22Rv1 (cell line): Measurements from ENCODE around the gene CRYAB.
"Not testable (repeated sequence)": the region's sequence is repeated elsewhere in the genome, so short reads cannot be mapped to it uniquely, and the experiment has no call there.

ENCODE experiments used
- H3K27ac ChIP-seq: fragments of 450-650 bp; 2 replicates; pipeline ENCODE4 v1.5.1; 2017
- ZFX ChIP-seq: fragments of 450-650 bp; IDR thresholded peaks from 2 replicates; pipeline ENCODE4 v1.6.1; 2017; ENCODE audit warnings: antibody characterized with exemption, borderline replicate concordance
- TF ChIP-seq, protein P1 (sequence below): fragments of 450-650 bp; IDR thresholded peaks from 2 replicates; pipeline ENCODE4 v1.5.1; 2017; ENCODE audit warnings: mild to moderate bottlenecking

Gene CRYAB

DNA sequence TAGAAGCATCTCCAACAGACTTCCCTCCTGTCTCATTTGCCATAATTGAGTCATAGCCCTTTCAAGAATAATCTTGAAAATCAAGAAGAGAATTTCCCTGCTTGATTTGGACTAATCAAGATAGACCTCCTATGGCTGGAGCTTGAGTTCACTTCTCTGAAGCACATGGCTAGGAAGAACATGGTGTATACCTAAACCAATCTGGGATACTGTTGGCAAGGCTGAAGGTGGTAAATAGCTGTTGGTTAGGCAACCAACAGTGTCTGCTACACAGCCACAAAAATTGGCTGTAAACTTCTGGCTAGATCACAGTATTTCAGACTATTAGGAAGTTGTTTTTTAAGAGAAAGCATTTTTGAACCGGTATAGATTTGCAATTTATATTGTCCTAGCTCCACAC is 4.9 kb downstream of the CRYAB start:
- no peak overlapping the region for H3K27ac ChIP-seq
- TF ChIP-seq, protein P1, sequence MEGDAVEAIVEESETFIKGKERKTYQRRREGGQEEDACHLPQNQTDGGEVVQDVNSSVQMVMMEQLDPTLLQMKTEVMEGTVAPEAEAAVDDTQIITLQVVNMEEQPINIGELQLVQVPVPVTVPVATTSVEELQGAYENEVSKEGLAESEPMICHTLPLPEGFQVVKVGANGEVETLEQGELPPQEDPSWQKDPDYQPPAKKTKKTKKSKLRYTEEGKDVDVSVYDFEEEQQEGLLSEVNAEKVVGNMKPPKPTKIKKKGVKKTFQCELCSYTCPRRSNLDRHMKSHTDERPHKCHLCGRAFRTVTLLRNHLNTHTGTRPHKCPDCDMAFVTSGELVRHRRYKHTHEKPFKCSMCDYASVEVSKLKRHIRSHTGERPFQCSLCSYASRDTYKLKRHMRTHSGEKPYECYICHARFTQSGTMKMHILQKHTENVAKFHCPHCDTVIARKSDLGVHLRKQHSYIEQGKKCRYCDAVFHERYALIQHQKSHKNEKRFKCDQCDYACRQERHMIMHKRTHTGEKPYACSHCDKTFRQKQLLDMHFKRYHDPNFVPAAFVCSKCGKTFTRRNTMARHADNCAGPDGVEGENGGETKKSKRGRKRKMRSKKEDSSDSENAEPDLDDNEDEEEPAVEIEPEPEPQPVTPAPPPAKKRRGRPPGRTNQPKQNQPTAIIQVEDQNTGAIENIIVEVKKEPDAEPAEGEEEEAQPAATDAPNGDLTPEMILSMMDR = no peak
- no peak for TF ChIP-seq ZFX

DNA sequence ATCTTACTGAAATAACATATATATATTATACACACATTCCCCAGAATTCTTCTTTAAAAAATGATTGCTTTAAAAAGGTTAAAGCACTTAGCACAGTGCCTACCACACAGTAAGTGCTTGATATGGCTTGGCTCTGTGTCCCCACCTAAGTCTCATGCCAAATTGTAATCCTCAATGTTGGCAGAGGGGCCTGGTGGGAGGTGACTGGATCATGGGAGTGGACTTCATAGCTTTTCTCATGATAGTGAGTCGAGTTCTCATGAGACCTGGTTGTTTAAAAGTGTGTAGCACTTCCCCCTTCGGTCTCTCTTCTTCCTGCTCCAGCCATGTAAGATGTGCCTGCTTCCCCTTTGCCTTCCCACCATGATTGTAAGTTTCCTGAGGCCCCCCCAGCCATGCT is 6.2 kb downstream of the CRYAB start:
- H3K27ac ChIP-seq = no peak overlapping the region
- TF ChIP-seq, protein P1 = no peak
- no peak for TF ChIP-seq ZFX

GRCh38 chr11:111886844-111887243 is 24.7 kb downstream of the CRYAB start:
- no peak for TF ChIP-seq ZFX
- TF ChIP-seq, protein P1 = no peak
- no peak overlapping the region for H3K27ac ChIP-seq

DNA sequence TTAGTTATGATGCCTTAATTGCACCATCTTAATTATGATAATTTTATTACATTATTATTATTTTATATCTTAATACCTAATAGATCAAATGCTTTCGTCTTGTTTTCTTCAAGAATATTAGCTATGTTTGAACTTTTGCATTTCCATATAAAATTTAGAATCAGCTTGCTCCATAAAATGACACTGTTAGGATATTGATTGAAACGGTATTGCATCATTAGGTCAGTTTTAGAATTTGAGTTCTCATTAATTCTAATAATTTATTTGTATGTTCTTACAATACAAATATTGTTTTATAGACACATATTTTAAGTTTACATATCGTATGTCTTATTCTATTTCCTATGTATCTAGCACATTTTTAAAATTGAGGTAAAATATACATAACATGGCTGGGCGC is 25.5 kb downstream of the CRYAB start:
- TF ChIP-seq, protein P1 = no peak
- no peak for TF ChIP-seq ZFX
- H3K27ac ChIP-seq = no peak overlapping the region

- not testable (repeated sequence) for H3K27ac ChIP-seq
Measured at GRCh38 chr11:111885053-111885452, 26.5 kb downstream of the CRYAB start.

GRCh38 chr11:111882202-111882601 is 29.4 kb downstream of the CRYAB start:
- TF ChIP-seq, protein P1 = no peak
- TF ChIP-seq ZFX = no peak
- no peak overlapping the region for H3K27ac ChIP-seq

GRCh38 chr11:111879637-111879960 is 32.0 kb downstream of the CRYAB start:
- H3K27ac ChIP-seq = peak overlapping the region; percentile 98
- TF ChIP-seq, protein P1 = no peak
- TF ChIP-seq ZFX = no peak

GRCh38 chr11:111878849-111879636 is 32.5 kb downstream of the CRYAB start, which contains the start of the genes CFAP68 and FDXACB1:
TSS of gene CFAP68 (plus strand) at chr11:111879541. CDS start at chr11:111879561, 20 bp downstream.
TSS of gene FDXACB1 (minus strand) at chr11:111879165. CDS start at chr11:111879132, 33 bp downstream.
- H3K27ac ChIP-seq = peak within 1 kb of the TSS; percentile 98

More at GRCh38 chr11:111878849-111879636, 32.5 kb downstream of the CRYAB start, which contains the start of the genes CFAP68 and FDXACB1:
- TF ChIP-seq ZFX = no peak
- TF ChIP-seq, protein P1 = peak; percentile 95
